Measurements from ENCODE around the gene MAGI2.

Gene MAGI2

GRCh38 chr7:79361214-79361613 is 92.3 kb downstream of the MAGI2 start:
- no peak for DNase-seq

GRCh38 chr7:79359827-79360226 is 93.6 kb downstream of the MAGI2 start:
- no peak for DNase-seq

GRCh38 chr7:79357101-79357500 is 96.4 kb downstream of the MAGI2 start:
- DNase-seq: no peak

DNA sequence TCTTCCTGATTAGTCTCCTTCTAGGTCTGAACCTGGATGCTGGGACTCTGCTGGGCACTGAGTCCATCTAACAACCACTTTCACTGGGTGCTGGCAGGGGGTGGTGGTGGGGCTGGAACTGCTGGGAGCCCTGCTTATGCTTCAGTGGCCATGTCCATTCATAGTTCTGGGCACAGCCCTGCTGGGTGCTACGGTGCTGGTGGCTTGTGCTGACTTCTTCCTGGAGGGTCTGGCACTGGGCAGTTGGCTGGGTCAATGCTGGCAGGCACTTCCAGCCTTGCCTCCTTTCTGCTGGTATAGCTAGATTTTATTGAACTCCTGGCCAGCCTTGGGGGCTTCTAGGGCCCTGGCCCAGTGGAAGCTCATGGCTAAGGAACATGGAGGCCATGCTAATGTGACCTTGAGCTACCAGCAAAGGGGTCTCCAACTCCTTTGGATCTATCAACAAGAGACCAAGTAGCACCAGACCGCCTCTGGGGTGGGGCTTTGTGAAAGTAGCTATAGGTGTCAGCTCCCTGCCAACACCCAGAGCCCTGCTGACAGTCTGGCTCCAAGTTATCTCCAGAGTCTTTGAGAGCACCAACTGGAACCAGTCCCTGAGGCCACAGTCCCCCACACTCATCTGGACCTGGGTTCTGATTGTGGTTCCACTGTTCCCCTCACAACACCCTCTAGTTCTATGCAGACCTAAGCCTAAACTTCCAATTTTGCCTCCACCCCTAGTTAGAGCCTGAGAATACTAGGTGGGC is 99.6 kb downstream of the MAGI2 start:
- no peak for DNase-seq

GRCh38 chr7:79352323-79352722 is 101.1 kb downstream of the MAGI2 start:
- DNase-seq: no peak

GRCh38 chr7:79347351-79347750 is 106.1 kb downstream of the MAGI2 start:
- DNase-seq: no peak

DNA sequence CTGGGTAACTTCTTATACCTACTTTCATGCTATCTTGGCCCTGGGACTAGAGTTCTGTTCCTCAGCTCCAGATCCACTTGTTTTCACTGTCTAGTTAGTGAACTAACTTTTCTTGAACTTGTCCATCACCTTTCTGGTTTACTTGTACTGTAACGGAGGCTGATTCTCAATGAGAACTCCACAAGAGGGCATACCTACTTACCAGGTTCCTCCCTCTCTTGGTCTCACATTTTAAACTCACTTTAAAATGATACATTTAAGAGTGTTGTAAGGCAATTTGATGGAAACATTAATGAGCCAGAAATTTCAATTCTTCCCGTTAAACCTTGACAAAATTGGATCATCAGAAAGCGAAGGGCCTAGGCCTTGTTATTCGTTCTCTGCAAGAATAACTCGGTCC is 111.6 kb downstream of the MAGI2 start:
- DNase-seq: no peak

DNA sequence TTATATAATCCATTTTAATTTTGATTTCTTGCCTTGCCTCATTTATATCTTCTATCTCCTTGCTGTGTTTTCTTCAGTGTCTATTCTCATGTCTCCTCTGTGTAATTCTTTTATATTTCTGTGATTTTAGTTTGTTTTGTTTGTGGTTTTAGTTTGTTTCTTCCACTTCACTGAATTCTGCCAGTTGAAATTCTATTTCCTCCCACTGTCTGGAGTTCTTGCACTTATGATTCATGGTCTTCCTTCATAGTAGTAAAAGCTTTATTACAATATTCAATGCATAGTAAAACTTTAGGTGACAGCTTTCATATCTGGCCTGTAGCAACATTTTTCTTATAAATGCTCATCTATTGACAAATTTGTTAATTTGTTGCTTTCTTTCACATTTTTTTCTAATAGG is 113.3 kb downstream of the MAGI2 start:
- DNase-seq: no peak

DNA sequence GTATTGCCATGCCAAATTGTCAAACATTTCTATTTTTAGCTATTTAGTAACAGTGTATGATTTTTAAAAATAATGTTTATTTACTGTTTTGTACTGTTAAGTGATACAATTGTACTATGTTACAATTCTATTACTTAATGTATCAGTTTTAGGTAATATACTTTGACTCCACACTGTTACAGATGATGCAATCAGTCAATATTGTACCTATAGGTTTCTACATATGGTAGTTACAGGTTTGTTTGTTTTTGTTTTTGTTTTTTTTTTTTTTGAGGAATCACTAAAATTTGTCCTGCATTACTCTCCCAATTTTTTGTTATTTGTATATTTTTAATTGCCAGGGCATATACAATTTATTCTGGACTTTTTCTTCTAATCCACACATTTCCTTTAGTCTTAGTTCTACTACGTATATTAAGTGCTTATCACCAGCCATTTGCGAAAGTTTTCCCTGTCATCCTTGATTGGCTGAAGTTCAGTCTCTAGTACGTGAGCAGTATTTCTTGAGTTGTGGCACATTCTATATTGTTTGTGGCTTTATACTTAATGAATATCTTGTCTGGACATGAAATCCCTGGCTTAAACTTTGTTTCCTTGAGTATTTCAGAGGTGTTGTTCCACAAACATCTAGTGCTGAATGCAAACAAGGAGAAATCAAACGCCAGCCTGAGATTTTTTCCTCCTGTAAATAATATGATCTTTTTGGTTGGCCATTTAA is 114.1 kb downstream of the MAGI2 start:
- DNase-seq: no peak

DNA sequence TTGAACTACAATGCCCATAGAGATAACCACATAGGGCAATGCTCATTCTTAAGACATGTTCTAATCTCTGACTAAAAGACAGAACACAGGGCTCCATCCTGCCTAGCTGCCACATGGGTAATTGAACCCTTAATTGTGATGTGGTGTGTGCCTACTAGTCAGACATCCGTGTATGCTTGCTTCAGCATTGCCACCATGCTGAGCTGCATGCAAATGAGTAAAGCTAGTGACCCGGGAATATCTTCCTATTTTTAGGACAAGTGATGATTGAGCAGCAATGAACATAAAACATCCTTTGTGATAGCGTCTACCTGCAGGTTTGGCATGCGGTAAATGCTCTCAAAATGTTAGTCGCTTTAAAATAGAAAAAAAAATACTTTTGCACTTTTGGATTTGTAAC is 115.8 kb downstream of the MAGI2 start:
- DNase-seq: no peak

- DNase-seq: no peak
These were observed 118.6 kb downstream of the MAGI2 start for GRCh38 chr7:79334841-79335240.

- no peak for DNase-seq
These were observed 119.1 kb downstream of the MAGI2 start for GRCh38 chr7:79334334-79334733.

DNA sequence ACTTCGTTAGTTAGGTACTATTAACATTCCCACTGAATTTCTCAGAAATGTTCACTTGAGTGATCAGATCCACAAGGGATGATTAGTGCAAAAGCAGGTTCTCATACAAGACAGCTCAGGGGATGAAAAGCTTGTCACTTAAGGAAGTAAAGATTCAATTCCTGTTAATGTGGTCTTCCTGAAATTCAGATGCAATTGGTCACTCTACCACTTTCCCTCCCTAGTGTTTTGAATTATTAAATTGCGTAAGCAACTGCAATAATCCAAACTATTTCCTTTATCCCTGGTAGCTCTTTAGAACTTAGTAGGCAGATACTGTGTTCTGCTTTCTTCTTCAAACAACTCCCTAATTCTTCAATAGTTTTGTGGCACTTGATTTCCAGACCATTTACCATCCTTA is 121.4 kb downstream of the MAGI2 start:
- no peak for DNase-seq

DNA sequence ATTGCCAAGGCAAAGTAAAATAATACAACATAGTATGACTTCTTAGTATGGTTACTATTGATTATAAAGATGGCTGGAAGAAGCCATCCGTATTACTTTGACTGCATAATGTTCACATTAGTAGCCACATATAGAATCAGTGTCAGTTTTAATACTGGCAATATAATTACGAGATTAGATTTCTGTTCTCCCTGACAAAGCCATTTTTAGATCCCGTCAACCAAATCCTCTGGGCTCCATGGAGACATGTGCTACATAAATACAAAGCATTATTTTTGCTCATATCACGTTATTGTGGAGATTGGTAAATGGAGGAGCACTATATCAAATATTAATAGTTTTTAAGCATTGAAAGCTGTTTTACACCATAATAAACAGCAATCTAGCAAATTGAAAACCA is 124.0 kb downstream of the MAGI2 start:
- no peak for DNase-seq

GRCh38 chr7:79320741-79321473 is 132.6 kb downstream of the MAGI2 start:
- no peak for DNase-seq

- DNase-seq: no peak
These were observed 134.1 kb downstream of the MAGI2 start for GRCh38 chr7:79319369-79319768.

GRCh38 chr7:79317728-79318127 is 135.7 kb downstream of the MAGI2 start:
- DNase-seq: no peak

GRCh38 chr7:79312022-79312421 is 141.4 kb downstream of the MAGI2 start:
- DNase-seq: no peak

DNA sequence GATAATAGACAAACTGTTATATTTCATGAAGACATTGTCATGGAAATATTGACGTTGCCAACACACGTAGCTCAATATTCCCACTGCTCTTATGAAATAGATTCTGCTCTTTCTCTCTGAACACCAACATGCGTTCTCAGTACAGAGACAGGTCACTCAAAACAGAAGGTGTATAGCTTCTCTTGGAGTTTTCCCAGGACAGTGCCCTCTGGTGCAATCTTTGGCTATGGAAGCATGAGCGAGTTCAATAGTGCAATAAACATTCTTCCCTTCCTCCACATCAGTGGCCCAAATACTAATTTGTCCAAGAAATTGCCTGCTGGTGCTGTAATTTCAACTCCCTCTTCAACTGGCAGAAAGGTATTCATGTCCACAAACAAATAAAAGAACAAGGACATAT is 145.3 kb downstream of the MAGI2 start:
- no peak for DNase-seq

DNA sequence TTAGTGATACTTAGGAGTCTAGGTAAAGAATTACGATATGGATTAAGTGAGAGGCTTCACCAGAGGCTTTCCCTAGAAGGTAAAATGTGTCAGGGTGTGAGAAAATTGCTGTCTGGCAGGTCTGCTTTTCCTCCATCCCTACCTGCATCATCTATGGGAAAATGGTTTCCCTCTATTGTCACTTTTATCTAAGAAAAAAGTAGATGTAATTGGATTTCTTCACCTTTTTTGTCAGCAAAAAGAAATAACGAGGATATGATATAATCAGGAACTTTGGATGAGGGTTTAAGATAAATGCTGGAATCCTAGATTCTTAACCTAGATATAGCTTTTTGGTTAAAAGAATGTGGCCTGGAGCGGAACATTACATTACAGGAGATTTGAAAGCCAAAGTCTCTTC is 146.1 kb downstream of the MAGI2 start:
- no peak for DNase-seq

- DNase-seq: no peak
These were observed 148.8 kb downstream of the MAGI2 start for GRCh38 chr7:79304711-79305110.

GRCh38 chr7:79302293-79302692 is 151.2 kb downstream of the MAGI2 start:
- no peak for DNase-seq

- DNase-seq: no peak
These were observed 152.0 kb downstream of the MAGI2 start for GRCh38 chr7:79301419-79301818.

DNA sequence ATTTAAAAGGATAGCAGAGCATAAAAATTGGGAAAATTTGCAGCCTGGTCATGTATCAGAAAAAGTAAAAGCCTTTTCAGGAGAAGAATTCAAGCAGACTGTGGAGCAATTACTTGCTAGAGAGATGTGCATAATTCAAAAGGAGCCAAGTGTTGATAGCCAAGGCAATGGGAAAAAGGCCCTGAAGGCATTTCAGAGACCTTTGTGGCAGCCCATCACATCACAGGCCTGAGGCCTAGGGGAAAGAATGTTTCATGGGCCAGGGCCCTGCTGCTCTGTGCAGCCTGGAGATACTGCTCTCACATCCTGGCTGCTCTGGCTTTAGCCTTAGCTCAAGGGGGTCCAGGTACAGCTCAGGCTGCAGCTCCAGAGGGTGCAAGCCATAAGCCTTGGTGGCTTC is 152.9 kb downstream of the MAGI2 start:
- DNase-seq: no peak
